Stimulated activated naive CD8-positive, alpha-beta T cell treated with anti-CD3 and anti-CD28 coated beads, Interleukin-15, amount 100 ng/mL, for 72 hours (primary cell): ENCODE measurements around the gene PCNX2.
A peak's percentile ranks its signal among the peaks of the same experiment; 100 is the strongest.

Experiments used
- ATAC-seq: fragments of 150-1000 bp; cut with Tn5 transposase; 2 replicates; pipeline ENCODE4 v1.10.0; 2021; ENCODE audit warnings: mild to moderate bottlenecking, moderate library complexity
- DNase-seq, 2 donors: peaks; one replicate each; pipeline ENCODE4 v3.0.0; 2021 to 2022
- H3K27ac Mint-ChIP-seq, 2 donors: one replicate each; pipeline ENCODE4 v1.8.0; 2022; ENCODE audit warnings: mild to moderate bottlenecking in 2 of 2, mixed read lengths in 2 of 2, moderate library complexity in 2 of 2
- H3K27me3 Mint-ChIP-seq: one replicate; pipeline ENCODE4 v1.8.0; 2022; ENCODE audit warnings: mixed read lengths
- H3K4me1 Mint-ChIP-seq: one replicate; pipeline ENCODE4 v1.8.0; 2022; ENCODE audit warnings: mild to moderate bottlenecking, mixed read lengths
- H3K4me3 Mint-ChIP-seq, 2 donors: one replicate each; pipeline ENCODE4 v1.8.0; 2022; ENCODE audit warnings: mild to moderate bottlenecking in 2 of 2, mixed read lengths in 2 of 2, moderate library complexity in 1 of 2
- H3K9me3 Mint-ChIP-seq, 2 donors: one replicate each; pipeline ENCODE4 v1.8.0; 2022; ENCODE audit warnings: mixed read lengths in 2 of 2

Gene PCNX2

GRCh38 chr1:233295237-233295974 lies at the start of gene PCNX2:
Gene PCNX2, minus strand, starts transcription at chr1:233295725. Its CDS starts 247 bp downstream, at chr1:233295478.
- Mint-ChIP-seq H3K27me3 (no peaks in the 10 kb centered on the region), H3K9me3 (no peaks in the 10 kb centered on the region), H3K27ac (peak within 1 kb of the TSS; percentile 77 to 95), H3K4me3 (peak within 1 kb of the TSS; percentile 87 to 94), H3K4me1 (peaks cover 25% of the 10 kb centered on the region)
- ATAC-seq: peak; percentile 94
- peak; percentile 67 to 73 for DNase-seq

GRCh38 chr1:233343262-233343661 lies 47.7 kb upstream of the PCNX2 start:
- Mint-ChIP-seq H3K4me3 (no peak overlapping the region), H3K27me3 (peaks cover 47% of the 10 kb centered on the region), H3K27ac (no peak overlapping the region), H3K4me1 (no peaks in the 10 kb centered on the region), H3K9me3 (no peaks in the 10 kb centered on the region)
- no peak for DNase-seq
- ATAC-seq: no peak

- ATAC-seq: no peak
- H3K4me1 Mint-ChIP-seq: no peaks in the 10 kb centered on the region
- no peak overlapping the region for H3K27ac Mint-ChIP-seq
- H3K4me3 Mint-ChIP-seq: no peak overlapping the region
- DNase-seq: no peak
- H3K9me3 Mint-ChIP-seq: no peaks in the 10 kb centered on the region
- peaks cover 51% of the 10 kb centered on the region for H3K27me3 Mint-ChIP-seq
Measured at GRCh38 chr1:233342086-233342485, 46.6 kb upstream of the PCNX2 start.

GRCh38 chr1:233340966-233341516 lies 45.5 kb upstream of the PCNX2 start:
- Mint-ChIP-seq H3K4me1 (no peaks in the 10 kb centered on the region), H3K9me3 (no peaks in the 10 kb centered on the region), H3K4me3 (no peak overlapping the region), H3K27me3 (peaks cover 51% of the 10 kb centered on the region), H3K27ac (no peak overlapping the region)
- ATAC-seq: no peak
- no peak for DNase-seq

DNA sequence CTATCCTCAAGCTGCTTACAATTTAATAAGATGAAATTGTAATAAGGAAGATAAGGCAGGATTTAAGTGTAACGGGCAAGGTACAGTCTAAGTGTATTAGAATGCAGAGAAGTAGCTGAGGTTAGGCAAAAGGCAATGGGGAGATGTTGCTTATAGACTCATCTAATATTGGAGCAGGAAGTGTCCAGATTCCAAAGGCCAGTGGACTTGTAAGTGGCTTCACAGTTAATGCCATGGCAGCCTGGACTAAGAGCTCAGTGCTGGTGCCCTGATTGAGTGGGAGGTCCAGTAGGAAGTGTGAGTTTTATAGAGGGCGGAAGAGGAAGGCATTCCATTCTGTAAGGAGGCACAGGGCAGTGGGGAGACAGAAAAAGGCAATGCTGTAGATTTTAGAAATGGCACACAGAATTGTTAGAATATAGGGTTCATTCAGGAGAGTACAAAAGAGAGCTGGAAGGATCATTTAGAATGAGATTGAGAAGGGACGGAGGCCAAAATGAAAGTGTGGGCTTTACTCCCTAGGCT lies 44.6 kb upstream of the PCNX2 start:
- no peak for ATAC-seq
- Mint-ChIP-seq H3K27ac (no peak overlapping the region), H3K9me3 (no peaks in the 10 kb centered on the region), H3K27me3 (peaks cover 51% of the 10 kb centered on the region), H3K4me1 (no peaks in the 10 kb centered on the region), H3K4me3 (no peak overlapping the region)
- DNase-seq: no peak

- Mint-ChIP-seq H3K4me3 (no peak overlapping the region), H3K4me1 (no peaks in the 10 kb centered on the region), H3K27me3 (peaks cover 50% of the 10 kb centered on the region), H3K9me3 (no peaks in the 10 kb centered on the region), H3K27ac (no peak overlapping the region)
- DNase-seq: no peak
- no peak for ATAC-seq
Measured at GRCh38 chr1:233338102-233338501, 42.6 kb upstream of the PCNX2 start.

DNA sequence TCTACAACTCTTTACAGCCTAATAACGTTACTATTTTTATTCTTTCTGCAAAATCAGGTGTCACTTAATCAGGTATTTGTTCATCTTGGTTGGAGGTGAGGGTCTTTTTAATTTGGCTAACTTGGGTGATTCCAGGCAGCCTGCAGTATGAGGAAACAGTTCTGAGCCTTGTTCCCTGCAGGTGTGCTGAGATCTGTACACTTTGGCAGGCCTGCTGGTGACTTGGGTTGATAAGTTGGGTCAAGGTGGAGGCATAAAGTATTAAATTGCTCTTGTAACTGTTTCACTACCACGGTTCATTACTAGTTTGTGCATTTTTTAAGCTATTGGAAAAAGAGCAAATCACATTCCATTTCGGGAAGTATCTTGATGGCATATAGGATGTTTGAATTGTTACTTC lies 42.0 kb upstream of the PCNX2 start:
- DNase-seq (no peak), ATAC-seq (no peak)
- H3K27me3 Mint-ChIP-seq: peaks cover 52% of the 10 kb centered on the region
- H3K4me3 Mint-ChIP-seq: no peak overlapping the region
- H3K27ac Mint-ChIP-seq: no peak overlapping the region
- H3K9me3 Mint-ChIP-seq: no peaks in the 10 kb centered on the region
- no peaks in the 10 kb centered on the region for H3K4me1 Mint-ChIP-seq

GRCh38 chr1:233336554-233337456 lies 41.3 kb upstream of the PCNX2 start:
- Mint-ChIP-seq H3K9me3 (no peaks in the 10 kb centered on the region), H3K4me1 (no peaks in the 10 kb centered on the region), H3K27me3 (peaks cover 53% of the 10 kb centered on the region), H3K27ac (no peak overlapping the region), H3K4me3 (no peak overlapping the region)
- DNase-seq (no peak), ATAC-seq (no peak)

GRCh38 chr1:233334092-233334491 lies 38.6 kb upstream of the PCNX2 start:
- H3K4me1 Mint-ChIP-seq: peaks cover 6% of the 10 kb centered on the region
- H3K27me3 Mint-ChIP-seq: peaks cover 41% of the 10 kb centered on the region
- no peaks in the 10 kb centered on the region for H3K9me3 Mint-ChIP-seq
- no peak overlapping the region for H3K4me3 Mint-ChIP-seq
- H3K27ac Mint-ChIP-seq: no peak overlapping the region
- ATAC-seq: no peak
- DNase-seq: no peak

GRCh38 chr1:233333086-233333485 lies 37.6 kb upstream of the PCNX2 start:
- peaks cover 10% of the 10 kb centered on the region for H3K4me1 Mint-ChIP-seq
- no peaks in the 10 kb centered on the region for H3K9me3 Mint-ChIP-seq
- ATAC-seq (no peak), DNase-seq (no peak)
- peaks cover 34% of the 10 kb centered on the region for H3K27me3 Mint-ChIP-seq
- H3K27ac Mint-ChIP-seq: no peak overlapping the region
- H3K4me3 Mint-ChIP-seq: no peak overlapping the region

DNA sequence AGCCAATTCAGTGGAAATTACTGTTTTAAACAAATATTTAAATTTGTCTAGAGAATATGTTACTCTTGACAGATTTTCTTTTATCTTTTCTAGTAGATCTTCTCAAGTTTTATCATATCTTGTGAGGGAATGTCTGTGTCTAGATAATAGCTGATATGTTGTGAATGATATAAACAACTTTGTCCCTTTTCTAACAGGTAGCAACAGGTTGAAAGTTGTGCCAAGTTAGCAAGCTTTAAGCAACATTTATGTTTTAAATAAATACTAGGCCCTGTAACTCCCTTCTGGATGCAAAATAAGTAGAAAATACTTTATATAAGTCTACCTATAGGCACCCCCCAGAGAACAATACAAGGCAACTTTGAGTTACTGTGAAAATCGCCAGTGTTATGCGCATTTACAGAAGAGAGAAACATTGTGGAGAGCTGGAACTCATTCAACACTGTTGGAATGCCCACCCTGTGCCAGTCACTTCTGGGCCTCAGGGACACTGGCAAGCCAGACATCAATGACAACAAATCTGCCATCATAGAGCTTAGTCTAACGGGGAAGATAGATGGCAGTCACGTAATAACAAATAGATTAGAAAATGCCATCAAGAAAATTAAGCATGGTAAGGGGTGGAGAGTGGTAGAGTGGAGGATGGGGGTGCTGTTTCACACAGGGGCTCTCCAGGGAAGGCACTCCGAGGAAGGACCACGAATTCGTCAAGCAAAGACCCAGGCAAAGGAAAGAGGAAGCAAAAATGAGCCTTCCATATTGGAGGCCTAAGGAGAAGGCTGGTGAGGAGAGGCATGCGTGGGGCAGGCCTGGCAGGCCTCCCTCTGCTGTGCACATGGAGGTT lies 36.4 kb upstream of the PCNX2 start:
- DNase-seq (no peak), ATAC-seq (no peak)
- Mint-ChIP-seq H3K4me1 (peaks cover 12% of the 10 kb centered on the region), H3K4me3 (no peak overlapping the region), H3K27ac (no peak overlapping the region), H3K9me3 (no peaks in the 10 kb centered on the region), H3K27me3 (peaks cover 36% of the 10 kb centered on the region)

DNA sequence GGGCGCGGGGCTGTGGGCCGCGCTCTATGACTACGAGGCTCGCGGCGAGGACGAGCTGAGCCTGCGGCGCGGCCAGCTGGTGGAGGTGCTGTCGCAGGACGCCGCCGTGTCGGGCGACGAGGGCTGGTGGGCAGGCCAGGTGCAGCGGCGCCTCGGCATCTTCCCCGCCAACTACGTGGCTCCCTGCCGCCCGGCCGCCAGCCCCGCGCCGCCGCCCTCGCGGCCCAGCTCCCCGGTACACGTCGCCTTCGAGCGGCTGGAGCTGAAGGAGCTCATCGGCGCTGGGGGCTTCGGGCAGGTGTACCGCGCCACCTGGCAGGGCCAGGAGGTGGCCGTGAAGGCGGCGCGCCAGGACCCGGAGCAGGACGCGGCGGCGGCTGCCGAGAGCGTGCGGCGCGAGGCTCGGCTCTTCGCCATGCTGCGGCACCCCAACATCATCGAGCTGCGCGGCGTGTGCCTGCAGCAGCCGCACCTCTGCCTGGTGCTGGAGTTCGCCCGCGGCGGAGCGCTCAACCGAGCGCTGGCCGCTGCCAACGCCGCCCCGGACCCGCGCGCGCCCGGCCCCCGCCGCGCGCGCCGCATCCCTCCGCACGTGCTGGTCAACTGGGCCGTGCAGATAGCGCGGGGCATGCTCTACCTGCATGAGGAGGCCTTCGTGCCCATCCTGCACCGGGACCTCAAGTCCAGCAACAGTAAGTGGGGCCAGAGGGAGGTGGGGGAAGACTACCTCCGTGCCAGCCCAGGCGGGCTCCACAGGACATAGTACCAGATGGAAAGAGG lies 32.8 kb upstream of the PCNX2 start:
- DNase-seq (peak; percentile 25 to 38), ATAC-seq (peak; percentile 42)
- Mint-ChIP-seq H3K27ac (peak overlapping the region in 1 of 2 donors; percentile 34), H3K9me3 (no peaks in the 10 kb centered on the region), H3K4me1 (peaks cover 16% of the 10 kb centered on the region), H3K27me3 (peaks cover 39% of the 10 kb centered on the region), H3K4me3 (peak overlapping the region; percentile 62 to 70)

GRCh38 chr1:233327651-233328141 lies 32.2 kb upstream of the PCNX2 start, which contains the start of gene MAP3K21:
Gene MAP3K21, plus strand, starts transcription at chr1:233327724. Its CDS starts 305 bp downstream, at chr1:233328029.
- peaks cover 39% of the 10 kb centered on the region for H3K27me3 Mint-ChIP-seq
- peak within 1 kb of the TSS in 1 of 2 donors; percentile 19 for H3K27ac Mint-ChIP-seq
- peaks cover 16% of the 10 kb centered on the region for H3K4me1 Mint-ChIP-seq
- DNase-seq: no peak
- H3K4me3 Mint-ChIP-seq: peak within 1 kb of the TSS; percentile 72 to 75
- ATAC-seq: peak; percentile 62
- H3K9me3 Mint-ChIP-seq: no peaks in the 10 kb centered on the region
